H1 (cell line): Measurements from ENCODE around the gene DNAI1. TPM values are rescaled to one million over a fixed set of nuclear protein-coding genes. Genes with fewer than 3 reads are reported as not detected.

ENCODE experiments used
- POLR2A ChIP-seq, 2 experiments: IDR thresholded peaks; 1 replicate in 1 of 2; 2 replicates in 1 of 2; pipeline ENCODE4 v1.6.1; 2011; ENCODE audit warnings: low read depth in 2 of 2, low read length in 2 of 2, mild to moderate bottlenecking in 2 of 2; ENCODE audit errors: control extremely low read depth in 1 of 2
- polyA plus RNA-seq, 7 experiments: library from polyadenylated mRNA; depleted of rRNA in 3 of 7; stranded (reverse) in 5 of 7; unstranded in 2 of 7; fragments of >200 nt in 5 of 7; fragments of 200-250 nt in 2 of 7; gene quantifications; 1 replicate in 5 of 7; 2 replicates in 1 of 7; 4 replicates in 1 of 7; pipeline versions ENCODE4 v1.2.1 to v1.2.3, GENCODE V29; 2011 to 2013; ENCODE audit warnings: missing spikeins in 2 of 7, mixed read lengths in 2 of 7
- total RNA-seq: library from RNA; stranded (reverse); fragmentation: NEBNext Ultra II Directional; extraction: Animal tissue kit (Norgen Biotek cat#: 25700); gene quantifications from 2 replicates; pipeline ENCODE4 v1.2.1, GENCODE V29; 2021
- TF ChIP-seq, protein P1 (sequence below): fragments of 300-600 bp; sonication (generic); IDR thresholded peaks from 2 replicates; pipeline ENCODE4 v1.7.1; 2012; ENCODE audit warnings: low read length, moderate library complexity, mild to moderate bottlenecking, inconsistent platforms; ENCODE audit not compliant: insufficient replicate concordance

The DNAI1 gene
- total and polyA plus RNA-seq, 2 of the 8 experiments (the other 6 are each of a cell fraction or from before 2014, with no cell fraction given) = 0.37 to 0.54 TPM

DNA sequence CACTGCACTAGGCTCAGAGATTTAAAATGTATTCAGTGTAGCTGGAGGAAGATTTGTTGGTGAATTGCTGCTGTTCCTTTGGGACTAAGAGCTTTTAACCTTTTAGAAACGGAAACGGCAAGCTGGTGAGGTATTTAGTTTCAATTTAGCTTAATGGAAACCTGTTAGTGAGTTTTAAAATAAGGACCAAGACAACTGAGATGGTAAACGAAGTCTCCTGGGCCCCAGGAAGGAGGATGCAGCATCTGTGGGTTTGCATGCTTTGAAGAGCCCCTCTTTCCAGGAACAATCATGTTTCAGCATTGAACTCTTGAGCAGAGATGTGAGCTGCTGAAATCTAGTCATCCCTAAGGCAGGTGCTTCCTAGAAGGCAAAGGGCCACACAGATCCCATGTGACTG is 16.5 kb downstream of the DNAI1 start (continued):
- TF ChIP-seq, protein P1, sequence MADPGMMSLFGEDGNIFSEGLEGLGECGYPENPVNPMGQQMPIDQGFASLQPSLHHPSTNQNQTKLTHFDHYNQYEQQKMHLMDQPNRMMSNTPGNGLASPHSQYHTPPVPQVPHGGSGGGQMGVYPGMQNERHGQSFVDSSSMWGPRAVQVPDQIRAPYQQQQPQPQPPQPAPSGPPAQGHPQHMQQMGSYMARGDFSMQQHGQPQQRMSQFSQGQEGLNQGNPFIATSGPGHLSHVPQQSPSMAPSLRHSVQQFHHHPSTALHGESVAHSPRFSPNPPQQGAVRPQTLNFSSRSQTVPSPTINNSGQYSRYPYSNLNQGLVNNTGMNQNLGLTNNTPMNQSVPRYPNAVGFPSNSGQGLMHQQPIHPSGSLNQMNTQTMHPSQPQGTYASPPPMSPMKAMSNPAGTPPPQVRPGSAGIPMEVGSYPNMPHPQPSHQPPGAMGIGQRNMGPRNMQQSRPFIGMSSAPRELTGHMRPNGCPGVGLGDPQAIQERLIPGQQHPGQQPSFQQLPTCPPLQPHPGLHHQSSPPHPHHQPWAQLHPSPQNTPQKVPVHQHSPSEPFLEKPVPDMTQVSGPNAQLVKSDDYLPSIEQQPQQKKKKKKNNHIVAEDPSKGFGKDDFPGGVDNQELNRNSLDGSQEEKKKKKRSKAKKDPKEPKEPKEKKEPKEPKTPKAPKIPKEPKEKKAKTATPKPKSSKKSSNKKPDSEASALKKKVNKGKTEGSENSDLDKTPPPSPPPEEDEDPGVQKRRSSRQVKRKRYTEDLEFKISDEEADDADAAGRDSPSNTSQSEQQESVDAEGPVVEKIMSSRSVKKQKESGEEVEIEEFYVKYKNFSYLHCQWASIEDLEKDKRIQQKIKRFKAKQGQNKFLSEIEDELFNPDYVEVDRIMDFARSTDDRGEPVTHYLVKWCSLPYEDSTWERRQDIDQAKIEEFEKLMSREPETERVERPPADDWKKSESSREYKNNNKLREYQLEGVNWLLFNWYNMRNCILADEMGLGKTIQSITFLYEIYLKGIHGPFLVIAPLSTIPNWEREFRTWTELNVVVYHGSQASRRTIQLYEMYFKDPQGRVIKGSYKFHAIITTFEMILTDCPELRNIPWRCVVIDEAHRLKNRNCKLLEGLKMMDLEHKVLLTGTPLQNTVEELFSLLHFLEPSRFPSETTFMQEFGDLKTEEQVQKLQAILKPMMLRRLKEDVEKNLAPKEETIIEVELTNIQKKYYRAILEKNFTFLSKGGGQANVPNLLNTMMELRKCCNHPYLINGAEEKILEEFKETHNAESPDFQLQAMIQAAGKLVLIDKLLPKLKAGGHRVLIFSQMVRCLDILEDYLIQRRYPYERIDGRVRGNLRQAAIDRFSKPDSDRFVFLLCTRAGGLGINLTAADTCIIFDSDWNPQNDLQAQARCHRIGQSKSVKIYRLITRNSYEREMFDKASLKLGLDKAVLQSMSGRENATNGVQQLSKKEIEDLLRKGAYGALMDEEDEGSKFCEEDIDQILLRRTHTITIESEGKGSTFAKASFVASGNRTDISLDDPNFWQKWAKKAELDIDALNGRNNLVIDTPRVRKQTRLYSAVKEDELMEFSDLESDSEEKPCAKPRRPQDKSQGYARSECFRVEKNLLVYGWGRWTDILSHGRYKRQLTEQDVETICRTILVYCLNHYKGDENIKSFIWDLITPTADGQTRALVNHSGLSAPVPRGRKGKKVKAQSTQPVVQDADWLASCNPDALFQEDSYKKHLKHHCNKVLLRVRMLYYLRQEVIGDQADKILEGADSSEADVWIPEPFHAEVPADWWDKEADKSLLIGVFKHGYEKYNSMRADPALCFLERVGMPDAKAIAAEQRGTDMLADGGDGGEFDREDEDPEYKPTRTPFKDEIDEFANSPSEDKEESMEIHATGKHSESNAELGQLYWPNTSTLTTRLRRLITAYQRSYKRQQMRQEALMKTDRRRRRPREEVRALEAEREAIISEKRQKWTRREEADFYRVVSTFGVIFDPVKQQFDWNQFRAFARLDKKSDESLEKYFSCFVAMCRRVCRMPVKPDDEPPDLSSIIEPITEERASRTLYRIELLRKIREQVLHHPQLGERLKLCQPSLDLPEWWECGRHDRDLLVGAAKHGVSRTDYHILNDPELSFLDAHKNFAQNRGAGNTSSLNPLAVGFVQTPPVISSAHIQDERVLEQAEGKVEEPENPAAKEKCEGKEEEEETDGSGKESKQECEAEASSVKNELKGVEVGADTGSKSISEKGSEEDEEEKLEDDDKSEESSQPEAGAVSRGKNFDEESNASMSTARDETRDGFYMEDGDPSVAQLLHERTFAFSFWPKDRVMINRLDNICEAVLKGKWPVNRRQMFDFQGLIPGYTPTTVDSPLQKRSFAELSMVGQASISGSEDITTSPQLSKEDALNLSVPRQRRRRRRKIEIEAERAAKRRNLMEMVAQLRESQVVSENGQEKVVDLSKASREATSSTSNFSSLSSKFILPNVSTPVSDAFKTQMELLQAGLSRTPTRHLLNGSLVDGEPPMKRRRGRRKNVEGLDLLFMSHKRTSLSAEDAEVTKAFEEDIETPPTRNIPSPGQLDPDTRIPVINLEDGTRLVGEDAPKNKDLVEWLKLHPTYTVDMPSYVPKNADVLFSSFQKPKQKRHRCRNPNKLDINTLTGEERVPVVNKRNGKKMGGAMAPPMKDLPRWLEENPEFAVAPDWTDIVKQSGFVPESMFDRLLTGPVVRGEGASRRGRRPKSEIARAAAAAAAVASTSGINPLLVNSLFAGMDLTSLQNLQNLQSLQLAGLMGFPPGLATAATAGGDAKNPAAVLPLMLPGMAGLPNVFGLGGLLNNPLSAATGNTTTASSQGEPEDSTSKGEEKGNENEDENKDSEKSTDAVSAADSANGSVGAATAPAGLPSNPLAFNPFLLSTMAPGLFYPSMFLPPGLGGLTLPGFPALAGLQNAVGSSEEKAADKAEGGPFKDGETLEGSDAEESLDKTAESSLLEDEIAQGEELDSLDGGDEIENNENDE = no peak
- no peak for TF ChIP-seq POLR2A (IDR thresholded peaks at IDR 0.05; ENCODE audit: control extremely low read depth in 1 of 2, low read depth in 2 of 2, low read length in 2 of 2)
- TF ChIP-seq, all 59 proteins: peak for 0
